RWPE2 (cell line): Measurements from ENCODE around the gene HMX1.

ENCODE experiments used
- ATAC-seq: fragments of 200-7000 bp; cut with Tn5 transposase; 3 replicates; pipeline ENCODE4 v1.9.1; 2021; ENCODE audit warnings: low read depth
- DNase-seq: peaks from one replicate; pipeline ENCODE4 v3.0.0-alpha.2; 2020; ENCODE audit warnings: low spot score
- H3K27ac ChIP-seq: fragments of 450-650 bp; 2 replicates; pipeline ENCODE4 v1.5.1; 2017; ENCODE audit warnings: mild to moderate bottlenecking; ENCODE audit not compliant: poor library complexity, severe bottlenecking
- H3K27me3 ChIP-seq: fragments of 250-450 bp; sonication (Bioruptor Pico); 2 replicates; pipeline ENCODE4 v1.5.1; 2021; ENCODE audit warnings: mild to moderate bottlenecking, moderate library complexity; ENCODE audit not compliant: insufficient read depth, poor library complexity, severe bottlenecking
- H3K36me3 ChIP-seq: fragments of 250-450 bp; sonication (Bioruptor Pico); 2 replicates; pipeline ENCODE4 v1.5.1; 2020; ENCODE audit warnings: low read depth, mild to moderate bottlenecking, moderate library complexity
- H3K4me1 ChIP-seq: fragments of 250-450 bp; sonication (Bioruptor Pico); 2 replicates; pipeline ENCODE4 v1.5.1; 2021; ENCODE audit warnings: mild to moderate bottlenecking, moderate library complexity; ENCODE audit not compliant: insufficient read depth, poor library complexity, severe bottlenecking
- H3K4me3 ChIP-seq: fragments of 250-450 bp; sonication (Bioruptor Pico); 2 replicates; pipeline ENCODE4 v1.5.1; 2021; ENCODE audit warnings: mild to moderate bottlenecking, moderate library complexity; ENCODE audit not compliant: severe bottlenecking
- H3K9me3 ChIP-seq: fragments of 250-450 bp; sonication (Bioruptor Pico); 2 replicates; pipeline ENCODE4 v1.5.1; 2021; ENCODE audit warnings: mild to moderate bottlenecking, moderate library complexity; ENCODE audit not compliant: severe bottlenecking
- TF ChIP-seq, protein P1 (sequence below): fragments of 450-650 bp; IDR thresholded peaks from one replicate; pipeline ENCODE4 v1.5.1; 2017; ENCODE audit warnings: mild to moderate bottlenecking, moderate library complexity; ENCODE audit not compliant: poor library complexity, severe bottlenecking

Gene HMX1

DNA sequence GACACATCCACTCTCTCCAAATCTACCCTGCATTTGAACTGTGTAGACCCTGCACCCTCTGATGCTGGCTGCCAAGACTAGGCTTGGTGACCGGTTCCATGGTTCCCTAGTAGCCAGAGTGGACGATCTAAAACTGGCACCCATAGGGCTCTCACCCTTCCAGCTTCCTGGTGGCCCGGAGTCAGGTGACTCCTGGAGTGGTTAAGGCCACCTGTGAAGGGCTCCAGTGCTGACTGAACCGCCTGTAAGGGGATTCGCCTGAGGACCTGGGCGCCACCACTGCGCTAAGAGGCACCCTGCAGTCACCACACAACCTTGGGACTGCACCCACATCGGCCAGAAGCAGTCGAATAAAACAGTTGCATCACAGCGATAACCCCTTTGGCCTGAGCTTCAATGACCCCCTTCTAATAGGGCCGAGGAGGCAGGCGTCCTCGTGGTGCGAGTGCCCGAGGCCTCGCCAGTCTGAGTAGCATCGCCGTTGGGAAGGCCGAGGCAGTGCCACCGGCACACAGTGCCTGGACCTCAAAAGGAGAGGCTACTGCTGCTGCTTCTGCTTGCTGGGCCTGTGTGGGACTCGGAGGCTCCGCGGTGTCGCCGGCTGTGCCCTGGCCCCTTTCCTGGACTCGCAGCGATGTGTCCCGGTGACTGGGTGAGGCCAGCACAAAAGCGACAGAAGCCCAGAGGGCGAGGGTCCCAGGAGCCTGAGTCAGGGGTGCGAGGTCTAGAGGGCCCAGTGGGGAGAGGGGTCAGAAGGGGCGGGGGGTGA is 6.5 kb downstream of the HMX1 start:
- H3K27me3 ChIP-seq: peaks cover 93% of the 10 kb centered on the region
- no peak overlapping the region for H3K4me3 ChIP-seq

DNA sequence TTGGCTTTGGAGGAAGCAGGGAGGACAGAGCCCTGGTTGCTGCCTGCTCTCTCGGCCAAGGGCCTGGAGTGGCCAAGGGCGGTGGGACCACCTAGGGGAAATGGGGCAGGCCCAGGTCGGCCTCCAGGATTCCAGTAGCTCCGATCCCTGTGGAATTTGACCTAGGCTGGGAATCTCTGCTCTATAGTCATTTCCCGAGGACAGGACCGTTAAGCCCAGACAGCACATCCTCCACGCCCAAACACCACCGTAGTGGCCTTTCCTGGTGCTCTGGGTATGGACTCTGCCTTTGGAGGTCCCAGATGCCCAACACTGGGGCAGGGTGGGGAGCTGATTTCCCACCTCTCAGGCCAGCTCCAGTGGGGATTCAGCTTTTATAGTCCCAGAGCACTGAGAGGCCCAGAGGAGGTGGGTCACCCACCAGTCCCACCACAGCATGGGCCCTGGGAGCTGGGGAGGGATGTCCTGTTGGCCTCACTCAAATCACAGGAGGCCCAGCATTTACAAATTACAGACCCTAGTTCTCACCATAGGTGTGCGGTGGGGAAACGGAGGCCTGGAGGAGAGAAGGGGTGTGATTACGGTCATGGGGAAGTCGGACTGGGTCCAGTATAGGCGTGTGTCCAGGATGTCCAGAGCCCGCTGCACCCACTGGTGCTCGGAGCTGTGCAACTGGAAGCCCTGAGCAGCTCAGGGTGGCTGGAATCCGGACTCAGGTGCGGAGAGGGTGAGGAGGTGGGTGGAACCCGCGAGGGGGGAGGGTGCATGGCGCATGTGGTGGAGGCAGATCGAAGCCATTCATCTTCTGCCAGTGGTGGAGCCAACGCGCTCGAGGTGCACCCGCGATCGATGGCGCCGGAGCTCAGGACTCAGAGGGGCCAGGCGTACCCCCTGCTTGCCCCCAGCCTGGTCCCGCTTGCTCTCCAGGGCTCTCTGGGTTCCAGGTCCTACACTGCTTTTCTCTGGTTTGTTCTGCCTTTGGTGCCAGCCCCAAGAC is 7.7 kb downstream of the HMX1 start:
- H3K27ac ChIP-seq: no peak overlapping the region
- TF ChIP-seq, protein P1, sequence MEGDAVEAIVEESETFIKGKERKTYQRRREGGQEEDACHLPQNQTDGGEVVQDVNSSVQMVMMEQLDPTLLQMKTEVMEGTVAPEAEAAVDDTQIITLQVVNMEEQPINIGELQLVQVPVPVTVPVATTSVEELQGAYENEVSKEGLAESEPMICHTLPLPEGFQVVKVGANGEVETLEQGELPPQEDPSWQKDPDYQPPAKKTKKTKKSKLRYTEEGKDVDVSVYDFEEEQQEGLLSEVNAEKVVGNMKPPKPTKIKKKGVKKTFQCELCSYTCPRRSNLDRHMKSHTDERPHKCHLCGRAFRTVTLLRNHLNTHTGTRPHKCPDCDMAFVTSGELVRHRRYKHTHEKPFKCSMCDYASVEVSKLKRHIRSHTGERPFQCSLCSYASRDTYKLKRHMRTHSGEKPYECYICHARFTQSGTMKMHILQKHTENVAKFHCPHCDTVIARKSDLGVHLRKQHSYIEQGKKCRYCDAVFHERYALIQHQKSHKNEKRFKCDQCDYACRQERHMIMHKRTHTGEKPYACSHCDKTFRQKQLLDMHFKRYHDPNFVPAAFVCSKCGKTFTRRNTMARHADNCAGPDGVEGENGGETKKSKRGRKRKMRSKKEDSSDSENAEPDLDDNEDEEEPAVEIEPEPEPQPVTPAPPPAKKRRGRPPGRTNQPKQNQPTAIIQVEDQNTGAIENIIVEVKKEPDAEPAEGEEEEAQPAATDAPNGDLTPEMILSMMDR: no peak
- DNase-seq (no peak), ATAC-seq (no peak)
- H3K4me1 ChIP-seq: no peaks in the 10 kb centered on the region
- no peak overlapping the region for H3K4me3 ChIP-seq
- H3K9me3 ChIP-seq: no peaks in the 10 kb centered on the region
- peaks cover 93% of the 10 kb centered on the region for H3K27me3 ChIP-seq
- H3K36me3 ChIP-seq: no peaks in the 10 kb centered on the region

More for the DNA sequence above, 6.5 kb downstream of the HMX1 start:
- DNase-seq (no peak), ATAC-seq (no peak)
- no peaks in the 10 kb centered on the region for H3K36me3 ChIP-seq
- no peak overlapping the region for H3K27ac ChIP-seq
- no peaks in the 10 kb centered on the region for H3K9me3 ChIP-seq
- TF ChIP-seq, protein P1: no peak
- no peaks in the 10 kb centered on the region for H3K4me1 ChIP-seq

DNA sequence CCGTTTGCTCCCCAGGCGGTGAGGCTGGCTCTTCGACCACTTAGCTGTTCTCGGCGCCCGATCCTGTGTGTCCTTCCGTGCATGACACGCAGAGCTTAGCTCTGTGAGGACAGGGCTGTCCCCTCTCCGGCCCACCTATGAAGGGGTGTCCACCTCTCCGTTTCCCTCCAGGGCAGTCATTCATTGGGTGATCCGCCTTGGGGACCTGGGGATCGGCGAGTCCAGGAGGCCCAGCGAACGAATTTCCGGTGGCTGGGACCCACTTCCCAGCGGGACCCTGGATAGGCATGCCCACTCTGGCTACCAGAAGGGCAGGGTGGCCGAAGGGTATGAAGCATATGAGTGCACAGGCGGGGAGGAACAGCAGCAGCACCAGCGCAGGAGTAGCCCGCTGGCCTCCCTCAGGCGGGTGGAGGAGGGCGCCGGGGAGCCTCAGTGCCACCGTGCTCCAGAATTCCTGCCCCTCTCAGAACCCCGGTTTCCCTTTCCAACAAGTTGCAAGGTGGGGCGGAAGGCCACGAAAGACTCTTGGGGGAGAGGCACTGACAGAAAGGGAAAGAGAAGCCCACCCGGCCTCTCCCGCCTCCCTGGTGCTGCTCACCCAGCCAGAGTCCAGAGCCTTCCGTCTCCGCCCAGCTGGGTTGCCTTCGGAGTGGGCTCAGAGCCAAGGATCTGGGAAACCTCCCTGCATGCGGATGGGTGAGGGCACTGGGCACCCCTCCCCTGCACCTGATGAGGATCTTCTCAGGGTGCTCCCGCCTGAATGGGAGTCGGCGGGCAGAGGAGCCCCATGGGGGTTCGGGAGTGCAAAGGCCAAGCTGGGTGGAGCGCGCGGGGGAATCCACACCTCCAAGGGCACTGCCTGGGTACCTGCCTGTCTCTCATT is 8.6 kb downstream of the HMX1 start:
- Histone ChIP-seq H3K36me3 (no peaks in the 10 kb centered on the region), H3K27me3 (peaks cover 94% of the 10 kb centered on the region), H3K27ac (no peak overlapping the region), H3K9me3 (no peaks in the 10 kb centered on the region), H3K4me1 (no peaks in the 10 kb centered on the region), H3K4me3 (no peak overlapping the region)
- TF ChIP-seq, protein P1: no peak
- ATAC-seq (no peak), DNase-seq (no peak)

DNA sequence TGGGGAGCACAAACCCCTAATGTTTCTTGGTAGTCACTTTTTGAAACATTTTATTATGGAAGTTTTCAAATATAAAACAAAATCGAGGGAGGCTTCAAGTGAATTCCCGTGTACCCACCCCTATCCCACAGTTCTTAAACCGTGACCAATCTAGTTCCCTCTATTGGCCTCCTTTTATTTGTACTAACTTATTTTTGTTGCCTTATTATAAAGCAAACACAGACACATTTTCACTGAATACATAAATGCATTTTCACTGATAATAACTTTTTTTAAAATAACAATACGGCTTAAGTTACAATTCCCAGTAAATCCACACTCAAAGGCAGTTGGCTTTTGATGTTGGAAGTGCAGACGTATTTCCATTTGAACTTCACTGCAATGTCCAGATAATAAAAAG is 9.3 kb downstream of the HMX1 start:
- Histone ChIP-seq H3K4me3 (no peak overlapping the region), H3K36me3 (no peaks in the 10 kb centered on the region), H3K9me3 (no peaks in the 10 kb centered on the region), H3K4me1 (no peaks in the 10 kb centered on the region), H3K27ac (no peak overlapping the region), H3K27me3 (peaks cover 99% of the 10 kb centered on the region)
- TF ChIP-seq, protein P1: no peak
- DNase-seq (no peak), ATAC-seq (no peak)
